ENCODE measurements around the gene CA10. TPM values are rescaled to one million over a fixed set of nuclear protein-coding genes. Genes with fewer than 3 reads are reported as not detected.

Gene CA10
- total RNA-seq, 1 donor from 2014 or later, result 1.3 TPM

- no peak overlapping the region for H3K27ac Mint-ChIP-seq (ENCODE audit: unreplicated experiment)
- peaks cover 6% of the 10 kb centered on the region for H3K4me1 Mint-ChIP-seq (ENCODE audit: low read depth, unreplicated experiment)
- TF ChIP-seq CTCF (IDR thresholded peaks at IDR 0.05; ENCODE audit: partially characterized antibody, unreplicated experiment), result no peak
- peaks cover 2% of the 10 kb centered on the region for H3K27me3 Mint-ChIP-seq (ENCODE audit: unreplicated experiment)
- H3K4me3 Mint-ChIP-seq (ENCODE audit: unreplicated experiment), result no peak overlapping the region
- no peak for DNase-seq
- no peaks in the 10 kb centered on the region for H3K9me3 Mint-ChIP-seq (ENCODE audit: unreplicated experiment)
- H3K36me3 Mint-ChIP-seq (ENCODE audit: unreplicated experiment), result no peaks in the 10 kb centered on the region
These were observed 187.4 kb downstream of the CA10 start for GRCh38 chr17:51971121-51971520.

- Mint-ChIP-seq H3K4me1 (ENCODE audit: low read depth, unreplicated experiment) (peaks cover 22% of the 10 kb centered on the region), H3K9me3 (ENCODE audit: unreplicated experiment) (peaks cover 2% of the 10 kb centered on the region), H3K4me3 (ENCODE audit: unreplicated experiment) (no peak overlapping the region), H3K36me3 (ENCODE audit: unreplicated experiment) (peaks cover 25% of the 10 kb centered on the region), H3K27ac (ENCODE audit: unreplicated experiment) (no peak overlapping the region), H3K27me3 (ENCODE audit: unreplicated experiment) (no peaks in the 10 kb centered on the region)
- no peak for DNase-seq
- TF ChIP-seq CTCF (IDR thresholded peaks at IDR 0.05; ENCODE audit: partially characterized antibody, unreplicated experiment), result no peak
These were observed 196.8 kb downstream of the CA10 start for GRCh38 chr17:51961689-51962088.

GRCh38 chr17:51957786-51958185 is 200.7 kb downstream of the CA10 start:
- Mint-ChIP-seq H3K4me1 (ENCODE audit: low read depth, unreplicated experiment) (peaks cover 34% of the 10 kb centered on the region), H3K4me3 (ENCODE audit: unreplicated experiment) (no peak overlapping the region), H3K36me3 (ENCODE audit: unreplicated experiment) (peaks cover 10% of the 10 kb centered on the region), H3K9me3 (ENCODE audit: unreplicated experiment) (peaks cover 2% of the 10 kb centered on the region), H3K27ac (ENCODE audit: unreplicated experiment) (peak overlapping the region; percentile 74), H3K27me3 (ENCODE audit: unreplicated experiment) (peaks cover 2% of the 10 kb centered on the region)
- TF ChIP-seq CTCF (IDR thresholded peaks at IDR 0.05; ENCODE audit: partially characterized antibody, unreplicated experiment), result no peak
- DNase-seq, result no peak

- TF ChIP-seq CTCF (IDR thresholded peaks at IDR 0.05; ENCODE audit: partially characterized antibody, unreplicated experiment), result no peak
- Mint-ChIP-seq H3K36me3 (ENCODE audit: unreplicated experiment) (no peaks in the 10 kb centered on the region), H3K9me3 (ENCODE audit: unreplicated experiment) (no peaks in the 10 kb centered on the region), H3K27me3 (ENCODE audit: unreplicated experiment) (peaks cover 2% of the 10 kb centered on the region), H3K27ac (ENCODE audit: unreplicated experiment) (no peak overlapping the region), H3K4me3 (ENCODE audit: unreplicated experiment) (no peak overlapping the region), H3K4me1 (ENCODE audit: low read depth, unreplicated experiment) (peaks cover 34% of the 10 kb centered on the region)
- no peak for DNase-seq
These were observed 203.3 kb downstream of the CA10 start for GRCh38 chr17:51955245-51955644.

GRCh38 chr17:51954232-51954765 is 204.2 kb downstream of the CA10 start:
- peaks cover 31% of the 10 kb centered on the region for H3K4me1 Mint-ChIP-seq (ENCODE audit: low read depth, unreplicated experiment)
- H3K4me3 Mint-ChIP-seq (ENCODE audit: unreplicated experiment), result no peak overlapping the region
- H3K9me3 Mint-ChIP-seq (ENCODE audit: unreplicated experiment), result no peaks in the 10 kb centered on the region
- no peaks in the 10 kb centered on the region for H3K36me3 Mint-ChIP-seq (ENCODE audit: unreplicated experiment)
- H3K27me3 Mint-ChIP-seq (ENCODE audit: unreplicated experiment), result peaks cover 2% of the 10 kb centered on the region
- no peak overlapping the region for H3K27ac Mint-ChIP-seq (ENCODE audit: unreplicated experiment)
- TF ChIP-seq CTCF (IDR thresholded peaks at IDR 0.05; ENCODE audit: partially characterized antibody, unreplicated experiment), result no peak
- no peak for DNase-seq

All from glutamatergic neuron (in vitro differentiated cells).